ENCODE results near the gene ARHGAP24.

- TF ChIP-seq ATF2 (IDR thresholded peaks at IDR 0.05; ENCODE audit: low read length) = no peak
- TF ChIP-seq RELA (IDR thresholded peaks at IDR 0.05; ENCODE audit: borderline replicate concordance, partially characterized antibody) = no peak
- no peak for TF ChIP-seq CTCF (IDR thresholded peaks at IDR 0.05 in 2 of 3, conservative IDR thresholded peaks at IDR 0.05 in 1 of 3; ENCODE audit: control insufficient read depth in 2 of 3, extremely low read depth in 1 of 3, insufficient read depth in 1 of 3, low read depth in 3 of 3, low read length in 3 of 3)
- no peak for TF ChIP-seq SMAD5 (IDR thresholded peaks at IDR 0.05; ENCODE audit: low read depth)
- no peak for TF ChIP-seq SMARCA5 (IDR thresholded peaks at IDR 0.05)
- TF ChIP-seq ZNF274 (IDR thresholded peaks at IDR 0.05; ENCODE audit: insufficient read depth, insufficient read length) = no peak
- TF ChIP-seq POLR2AphosphoS2 (IDR thresholded peaks at IDR 0.05; ENCODE audit: low read depth, low read length) = no peak
Observed at GRCh38 chr4:86032476-86033022, 557.6 kb downstream of the ARHGAP24 start.
